HG03442 (cell line): Measurements from ENCODE around the gene IFT81.

Source experiments
- ATAC-seq: cut with Tn5 transposase; IDR thresholded peaks from one replicate; pipeline ENCODE4 v1.9.1; 2021; ENCODE audit warnings: mild to moderate bottlenecking, moderate library complexity; ENCODE audit not compliant: unreplicated experiment

The IFT81 gene

GRCh38 chr12:110157539-110157938 is 33.4 kb downstream of the IFT81 start:
- no peak for ATAC-seq

GRCh38 chr12:110159671-110160245 is 35.6 kb downstream of the IFT81 start:
- no peak for ATAC-seq

GRCh38 chr12:110165540-110166159 is 41.5 kb downstream of the IFT81 start:
- no peak for ATAC-seq

- no peak for ATAC-seq
These were observed 44.7 kb downstream of the IFT81 start for GRCh38 chr12:110168732-110169455.

- no peak for ATAC-seq
These were observed 46.5 kb downstream of the IFT81 start for GRCh38 chr12:110170535-110171185.

- no peak for ATAC-seq
These were observed 47.0 kb downstream of the IFT81 start for GRCh38 chr12:110171186-110171538.

- no peak for ATAC-seq
These were observed 47.5 kb downstream of the IFT81 start for GRCh38 chr12:110171636-110172035.

- ATAC-seq: no peak
These were observed 50.3 kb downstream of the IFT81 start for GRCh38 chr12:110174373-110174996.

GRCh38 chr12:110175201-110175600 is 51.0 kb downstream of the IFT81 start:
- no peak for ATAC-seq

GRCh38 chr12:110176745-110177144 is 52.6 kb downstream of the IFT81 start:
- ATAC-seq: no peak

GRCh38 chr12:110179291-110179690 is 55.1 kb downstream of the IFT81 start:
- ATAC-seq: no peak

- ATAC-seq: no peak
These were observed 56.4 kb downstream of the IFT81 start for GRCh38 chr12:110180591-110181005.

- no peak for ATAC-seq
These were observed 58.1 kb downstream of the IFT81 start for GRCh38 chr12:110182281-110182680.

GRCh38 chr12:110183386-110183785 is 59.2 kb downstream of the IFT81 start:
- no peak for ATAC-seq

GRCh38 chr12:110185626-110186025 is 61.5 kb downstream of the IFT81 start:
- no peak for ATAC-seq

- ATAC-seq: no peak
These were observed 61.9 kb downstream of the IFT81 start for GRCh38 chr12:110186059-110186458.

GRCh38 chr12:110193196-110193595 is 69.0 kb downstream of the IFT81 start:
- ATAC-seq: no peak

GRCh38 chr12:110197003-110197402 is 72.8 kb downstream of the IFT81 start:
- no peak for ATAC-seq

- ATAC-seq: no peak
These were observed 74.2 kb downstream of the IFT81 start for GRCh38 chr12:110198386-110198785.

GRCh38 chr12:110199339-110200123 is 75.4 kb downstream of the IFT81 start:
- no peak for ATAC-seq

GRCh38 chr12:110200124-110200417 is 75.9 kb downstream of the IFT81 start:
- no peak for ATAC-seq
